ENCODE data around the gene SARDH.
"Not testable (repeated sequence)": the region's sequence is repeated elsewhere in the genome, so short reads cannot be mapped to it uniquely, and the experiment has no call there.

Gene SARDH

GRCh38 chr9:133641861-133642595 is 96.1 kb downstream of the SARDH start:
- no peak for DNase-seq

- no peak for DNase-seq
These were observed 96.8 kb downstream of the SARDH start for GRCh38 chr9:133641396-133641655.

- no peak for DNase-seq
These were observed 97.4 kb downstream of the SARDH start for GRCh38 chr9:133640580-133641395.

GRCh38 chr9:133640160-133640559 is 98.0 kb downstream of the SARDH start:
- DNase-seq: no peak

GRCh38 chr9:133639613-133640012 is 98.5 kb downstream of the SARDH start:
- no peak for DNase-seq

GRCh38 chr9:133638711-133639110 is 99.4 kb downstream of the SARDH start:
- no peak for DNase-seq

- no peak for DNase-seq
These were observed 100.1 kb downstream of the SARDH start for GRCh38 chr9:133638076-133638475.

- DNase-seq: no peak
These were observed 100.6 kb downstream of the SARDH start for GRCh38 chr9:133637451-133638055.

- DNase-seq: no peak
These were observed 101.2 kb downstream of the SARDH start for GRCh38 chr9:133636902-133637301.

GRCh38 chr9:133635533-133636531 is 102.3 kb downstream of the SARDH start, which contains the start of gene DBH:
TSS of gene DBH (plus strand) at chr9:133636363. CDS start at chr9:133636372, 9 bp downstream.
- DNase-seq: no peak

- no peak for DNase-seq
These were observed 103.1 kb downstream of the SARDH start for GRCh38 chr9:133635098-133635497.

- no peak for DNase-seq
These were observed 104.0 kb downstream of the SARDH start for GRCh38 chr9:133634081-133634691.

- DNase-seq: no peak
These were observed 104.5 kb downstream of the SARDH start for GRCh38 chr9:133633681-133634080.

GRCh38 chr9:133632806-133633680 is 105.1 kb downstream of the SARDH start:
- DNase-seq: no peak

GRCh38 chr9:133631111-133631510 is 107.0 kb downstream of the SARDH start:
- no peak for DNase-seq

GRCh38 chr9:133629221-133630110 is 108.7 kb downstream of the SARDH start:
- DNase-seq: no peak

- no peak for DNase-seq
These were observed 109.4 kb downstream of the SARDH start for GRCh38 chr9:133628766-133629165.

- DNase-seq: no peak
These were observed 110.8 kb downstream of the SARDH start for GRCh38 chr9:133627341-133627740.

GRCh38 chr9:133626008-133626407 is 112.1 kb downstream of the SARDH start:
- not testable (repeated sequence) for DNase-seq

GRCh38 chr9:133622555-133622954 is 115.6 kb downstream of the SARDH start:
- DNase-seq: no peak

All from stimulated activated CD4-positive, alpha-beta T cell treated with anti-CD3 and anti-CD28 coated beads, Interleukin-4, amount 100 ng/mL, for 4 hours (primary cell).